ENCODE measurements around the gene POMC.

The POMC gene

GRCh38 chr2:25132693-25133092 is 35.7 kb downstream of the POMC start:
- TF ChIP-seq CTCF (IDR thresholded peaks at IDR 0.05; ENCODE audit: low read depth, low read length) (no peak), EZH2phosphoT487 (IDR thresholded peaks at IDR 0.05; ENCODE audit: low read depth) (no peak)

GRCh38 chr2:25132299-25132635 is 36.1 kb downstream of the POMC start:
- H3K9ac ChIP-seq (ENCODE audit: low read length) = no peak overlapping the region
- no peak overlapping the region for H3K4me2 ChIP-seq (ENCODE audit: low read length)
- no peak overlapping the region for H3K4me3 ChIP-seq (ENCODE audit: low read length)
- 0 out of 2 replicates have a peak, but pooled peaks cover 3% of the 10 kb centered on the region for H4K20me1 ChIP-seq (ENCODE audit: insufficient read depth, low read length)
- H3K36me3 ChIP-seq (replicated peaks; ENCODE audit: low read depth, low read length) = no peaks in the 10 kb centered on the region
- no peak overlapping the region for H2AFZ ChIP-seq (ENCODE audit: low read depth, low read length)
- no peaks in the 10 kb centered on the region for H3K79me2 ChIP-seq (ENCODE audit: low read length)
- TF ChIP-seq CTCF (IDR thresholded peaks at IDR 0.05; ENCODE audit: low read depth, low read length) = no peak
- no peak for TF ChIP-seq EZH2phosphoT487 (IDR thresholded peaks at IDR 0.05; ENCODE audit: low read depth)
- peaks cover 12% of the 10 kb centered on the region for H3K27me3 ChIP-seq (ENCODE audit: low read depth, low read length)
- H3K27ac ChIP-seq (ENCODE audit: low read length) = no peak overlapping the region
- H3K9me3 ChIP-seq (ENCODE audit: insufficient read depth, low read length) = no peaks in the 10 kb centered on the region
- no peaks in the 10 kb centered on the region; the same call in 1 of the 2 replicates for H3K4me1 ChIP-seq (ENCODE audit: low read length)

More at GRCh38 chr2:25132693-25133092, 35.7 kb downstream of the POMC start:
- H3K79me2 ChIP-seq (ENCODE audit: low read length) = no peaks in the 10 kb centered on the region
- no peaks in the 10 kb centered on the region; the same call in 1 of the 2 replicates for H3K4me1 ChIP-seq (ENCODE audit: low read length)
- no peak overlapping the region for H3K4me3 ChIP-seq (ENCODE audit: low read length)
- H3K9me3 ChIP-seq (ENCODE audit: insufficient read depth, low read length) = no peaks in the 10 kb centered on the region
- no peak overlapping the region for H3K27ac ChIP-seq (ENCODE audit: low read length)
- H2AFZ ChIP-seq (ENCODE audit: low read depth, low read length) = no peak overlapping the region
- no peaks in the 10 kb centered on the region for H3K36me3 ChIP-seq (replicated peaks; ENCODE audit: low read depth, low read length)
- H3K4me2 ChIP-seq (ENCODE audit: low read length) = no peak overlapping the region
- H3K27me3 ChIP-seq (ENCODE audit: low read depth, low read length) = peaks cover 12% of the 10 kb centered on the region
- 0 out of 2 replicates have a peak, but pooled peaks cover 3% of the 10 kb centered on the region for H4K20me1 ChIP-seq (ENCODE audit: insufficient read depth, low read length)
- no peak overlapping the region for H3K9ac ChIP-seq (ENCODE audit: low read length)

GRCh38 chr2:25131567-25132298 is 36.6 kb downstream of the POMC start:
- Histone ChIP-seq H3K4me1 (ENCODE audit: low read length) (no peaks in the 10 kb centered on the region; the same call in 1 of the 2 replicates), H3K27me3 (ENCODE audit: low read depth, low read length) (peaks cover 12% of the 10 kb centered on the region; the same call in 1 of the 2 replicates), H3K27ac (ENCODE audit: low read length) (no peak overlapping the region), H2AFZ (ENCODE audit: low read depth, low read length) (no peak overlapping the region), H3K4me3 (ENCODE audit: low read length) (no peak overlapping the region), H3K36me3 (replicated peaks; ENCODE audit: low read depth, low read length) (no peaks in the 10 kb centered on the region), H4K20me1 (ENCODE audit: insufficient read depth, low read length) (0 out of 2 replicates have a peak, but pooled peaks cover 3% of the 10 kb centered on the region), H3K9ac (ENCODE audit: low read length) (no peak overlapping the region), H3K4me2 (ENCODE audit: low read length) (no peak overlapping the region), H3K79me2 (ENCODE audit: low read length) (no peaks in the 10 kb centered on the region), H3K9me3 (ENCODE audit: insufficient read depth, low read length) (no peaks in the 10 kb centered on the region)
- TF ChIP-seq EZH2phosphoT487 (IDR thresholded peaks at IDR 0.05; ENCODE audit: low read depth) (no peak), CTCF (IDR thresholded peaks at IDR 0.05; ENCODE audit: low read depth, low read length) (no peak)

DNA sequence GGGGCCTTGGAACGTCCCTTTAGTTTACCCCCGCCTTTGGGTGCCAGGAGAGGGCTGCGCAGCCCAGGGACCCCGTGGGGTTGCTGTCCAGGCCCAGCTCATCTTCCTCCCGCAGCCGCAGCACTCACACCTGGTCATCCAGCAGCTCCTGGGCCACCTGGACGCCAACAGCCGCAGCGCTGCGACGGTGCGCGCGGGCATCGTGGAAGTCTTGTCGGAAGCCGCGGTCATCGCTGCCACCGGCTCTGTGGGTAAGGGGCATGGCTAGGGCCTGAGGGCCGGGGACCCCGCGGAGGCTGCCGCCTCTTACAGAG is 37.2 kb downstream of the POMC start:
- no peak overlapping the region for H3K27ac ChIP-seq (ENCODE audit: low read length)
- no peaks in the 10 kb centered on the region for H3K79me2 ChIP-seq (ENCODE audit: low read length)
- H3K9ac ChIP-seq (ENCODE audit: low read length) = no peak overlapping the region
- no peak for TF ChIP-seq CTCF (IDR thresholded peaks at IDR 0.05; ENCODE audit: low read depth, low read length)
- no peak for TF ChIP-seq EZH2phosphoT487 (IDR thresholded peaks at IDR 0.05; ENCODE audit: low read depth)
- H2AFZ ChIP-seq (ENCODE audit: low read depth, low read length) = no peak overlapping the region
- H3K27me3 ChIP-seq (ENCODE audit: low read depth, low read length) = peaks cover 12% of the 10 kb centered on the region; the same call in 1 of the 2 replicates
- H4K20me1 ChIP-seq (ENCODE audit: insufficient read depth, low read length) = 0 out of 2 replicates have a peak, but pooled peaks cover 3% of the 10 kb centered on the region
- H3K36me3 ChIP-seq (replicated peaks; ENCODE audit: low read depth, low read length) = no peaks in the 10 kb centered on the region
- peaks cover under 1% of the 10 kb centered on the region for H3K4me1 ChIP-seq (ENCODE audit: low read length)
- no peak overlapping the region for H3K4me2 ChIP-seq (ENCODE audit: low read length)
- H3K9me3 ChIP-seq (ENCODE audit: insufficient read depth, low read length) = no peaks in the 10 kb centered on the region
- no peak overlapping the region for H3K4me3 ChIP-seq (ENCODE audit: low read length)
